Fibroblast of gingiva (primary cell): ENCODE measurements around the gene MLLT10.

Experiments
- DNase-seq: peaks from one replicate; pipeline ENCODE4 v3.0.0-alpha.2; 2011; ENCODE audit warnings: low read depth

Gene MLLT10

DNA sequence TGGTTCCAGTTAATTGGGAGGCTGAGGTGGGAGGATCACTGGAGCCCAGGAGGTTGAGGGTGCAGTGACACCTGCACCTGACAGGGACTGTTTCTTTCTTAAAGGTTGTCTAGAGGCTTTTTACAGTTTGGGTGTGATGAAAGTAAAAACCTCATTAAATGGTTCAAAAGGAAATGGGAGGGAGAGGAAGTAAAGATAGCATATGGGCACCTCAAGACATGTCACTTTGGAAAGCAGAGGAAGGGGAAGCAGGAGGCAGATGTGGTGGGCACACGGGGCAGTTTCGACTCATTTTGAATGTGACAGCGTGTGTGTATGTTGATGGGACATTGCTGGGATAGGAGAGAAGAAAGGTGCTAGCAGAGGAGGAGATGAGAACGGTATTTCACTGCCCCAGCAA is 203.1 kb downstream of the MLLT10 start:
- DNase-seq = no peak

DNA sequence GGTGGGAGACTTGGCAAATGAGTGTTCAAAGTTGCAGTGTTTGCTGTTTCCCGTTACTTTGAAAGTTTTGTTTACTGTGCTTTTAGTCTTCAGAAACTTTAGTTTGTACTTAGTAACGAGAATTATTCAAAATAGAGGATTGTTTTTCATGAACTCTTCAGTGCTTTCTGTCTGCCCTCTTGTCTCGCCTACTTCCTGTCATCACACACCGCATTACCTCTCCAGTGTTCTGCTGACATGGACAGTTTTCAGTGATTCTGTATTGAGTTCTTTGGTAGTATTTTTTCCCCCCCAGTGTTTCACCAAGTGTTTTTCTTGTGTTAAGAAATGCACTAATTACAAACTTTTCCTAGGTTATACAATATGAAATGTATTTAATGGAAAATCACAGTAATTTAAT is 207.0 kb downstream of the MLLT10 start:
- no peak for DNase-seq

GRCh38 chr10:21742740-21743412 is 208.8 kb downstream of the MLLT10 start:
- DNase-seq = no peak

DNA sequence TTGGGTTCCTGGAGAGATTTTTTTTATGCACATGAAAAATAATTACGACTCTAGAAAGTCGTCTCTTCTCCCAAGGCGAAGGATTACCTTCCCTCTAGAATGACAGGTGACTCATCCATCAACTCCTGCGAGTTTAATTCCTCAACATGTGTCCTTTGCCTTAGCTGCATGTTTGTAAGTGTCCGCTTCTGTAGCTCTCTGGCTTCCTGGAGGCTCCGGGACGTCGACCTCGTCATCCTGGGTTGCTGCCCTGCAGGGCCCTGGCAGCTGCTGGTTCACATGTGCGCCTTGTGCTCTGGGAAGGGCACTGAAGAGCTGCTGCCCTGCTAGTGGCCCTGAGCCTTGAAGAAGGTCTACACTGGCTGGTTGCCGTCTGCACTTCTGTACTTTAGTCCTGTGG is 210.2 kb downstream of the MLLT10 start:
- no peak for DNase-seq

- DNase-seq = no peak
Observed at GRCh38 chr10:21746118-21746517, 212.1 kb downstream of the MLLT10 start.

DNA sequence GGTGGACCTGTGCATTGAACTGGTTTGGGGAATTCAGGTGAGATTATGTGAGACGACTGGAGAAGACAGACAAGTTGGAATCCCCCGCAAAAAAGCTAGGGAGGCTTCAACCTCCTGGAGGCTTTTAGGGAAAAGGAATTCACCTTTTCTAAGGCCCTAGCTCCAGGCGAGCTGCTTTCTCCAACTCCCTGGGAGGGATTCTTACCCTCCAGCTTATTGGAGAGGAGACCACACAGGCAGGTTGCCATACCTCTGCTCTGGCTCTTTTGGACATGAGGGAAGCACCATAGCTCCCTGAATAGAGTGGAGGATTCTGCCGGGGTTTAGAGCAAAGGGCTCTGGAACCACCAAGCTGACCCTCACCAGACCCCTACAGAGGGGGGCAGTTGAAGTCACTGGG is 213.8 kb downstream of the MLLT10 start:
- DNase-seq = no peak

DNA sequence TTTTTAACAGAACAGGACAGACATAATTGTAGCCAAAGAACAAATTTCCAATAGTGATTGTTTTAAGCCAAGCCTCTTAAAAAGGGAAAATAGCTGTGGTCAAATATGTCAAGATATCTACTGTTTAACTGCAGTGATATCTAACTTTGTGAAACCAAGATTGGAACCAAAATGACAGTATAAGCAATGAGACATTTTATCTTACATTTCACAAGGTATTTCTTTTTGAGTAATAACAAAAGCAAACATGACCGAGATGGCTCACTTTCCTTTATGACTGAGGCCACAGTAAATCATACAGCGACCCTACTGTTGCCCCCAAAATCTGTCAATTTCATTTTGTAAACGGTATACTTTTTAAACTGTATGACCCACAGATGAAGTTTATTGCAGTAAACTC is 215.8 kb downstream of the MLLT10 start:
- DNase-seq = no peak

- no peak for DNase-seq
Observed at GRCh38 chr10:21750424-21750823, 216.4 kb downstream of the MLLT10 start.

DNA sequence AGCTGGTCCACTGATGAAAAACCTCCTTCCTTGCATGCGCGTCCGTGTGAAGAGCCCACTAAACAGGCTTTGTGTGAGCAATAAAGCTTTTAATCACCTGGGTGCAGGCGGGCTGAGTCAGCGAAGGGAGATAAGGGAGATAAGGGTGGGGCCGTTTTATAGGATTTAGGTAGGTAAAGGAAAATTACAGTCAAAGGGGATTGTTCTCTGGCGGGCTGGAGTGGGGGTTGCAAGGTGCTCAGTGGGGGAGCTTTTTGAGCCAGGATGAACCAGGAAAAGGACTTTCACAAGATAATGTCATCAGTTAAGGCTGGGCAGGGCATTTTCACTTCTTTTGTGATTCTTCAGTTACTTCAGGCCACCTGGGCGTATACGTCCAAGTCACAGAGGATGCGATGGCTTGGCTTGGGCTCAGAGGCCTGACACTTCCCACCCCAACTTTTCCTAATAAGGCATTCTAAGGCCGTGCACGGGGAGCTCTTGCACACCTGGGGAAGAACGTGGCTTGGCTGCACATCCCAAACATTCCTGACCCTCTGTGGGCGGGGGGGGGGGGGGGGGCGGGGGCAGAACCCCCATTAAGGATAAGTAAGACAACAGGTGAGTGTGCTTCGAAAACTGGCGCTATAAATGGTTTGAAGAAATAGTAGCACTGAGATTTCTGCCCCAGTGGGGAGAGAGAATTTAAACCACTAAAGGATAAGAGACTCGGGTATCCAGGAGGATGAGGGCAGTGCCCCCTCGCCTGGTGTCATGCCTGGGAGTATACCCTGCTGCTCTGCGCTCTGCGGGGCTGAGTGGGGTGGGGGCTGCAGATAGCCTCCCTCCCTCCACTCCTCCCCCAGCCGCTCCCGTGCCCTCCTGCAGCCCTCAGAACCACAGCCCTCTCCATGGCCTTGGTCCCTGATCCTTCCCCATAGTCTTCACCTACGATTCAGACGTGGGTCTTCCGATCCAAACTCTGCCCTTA is 217.6 kb downstream of the MLLT10 start:
- DNase-seq = no peak

DNA sequence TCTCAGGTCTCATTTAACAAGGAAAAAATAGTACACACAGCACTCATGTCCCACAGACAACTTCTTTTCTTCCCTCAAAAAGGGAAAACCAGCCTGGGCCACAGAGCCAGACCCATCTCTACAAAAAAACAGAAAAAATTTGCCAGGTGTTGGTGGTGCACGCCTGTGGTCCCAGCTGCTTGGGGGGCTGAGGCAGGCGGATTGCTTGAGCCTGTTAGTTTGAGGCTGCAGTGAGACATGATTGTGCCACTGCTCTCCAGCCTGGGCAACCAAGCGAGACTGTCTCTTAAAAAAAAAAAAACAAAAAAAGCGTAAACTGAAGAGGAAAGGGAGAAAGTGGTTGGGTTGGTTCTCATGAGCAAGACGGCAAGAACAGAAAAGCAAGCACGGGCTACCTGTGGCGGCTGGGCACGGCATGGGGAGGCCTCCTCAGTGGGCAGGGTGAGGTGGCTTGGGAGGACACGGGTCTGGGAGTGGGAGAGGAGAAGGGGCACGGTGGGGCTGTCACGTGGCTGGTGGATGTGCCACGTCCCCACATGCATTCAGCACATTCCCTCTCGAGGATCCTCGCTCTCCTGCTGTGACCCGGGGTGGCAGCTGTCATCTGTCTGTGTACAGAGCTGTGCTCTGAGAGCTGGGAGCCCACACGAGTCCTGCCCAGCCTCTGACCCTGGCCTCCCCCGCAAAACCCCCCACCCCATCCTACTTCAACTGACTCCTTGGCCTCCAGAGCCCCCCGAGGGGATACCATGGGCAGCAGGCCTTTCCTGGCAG is 219.7 kb downstream of the MLLT10 start:
- no peak for DNase-seq

DNA sequence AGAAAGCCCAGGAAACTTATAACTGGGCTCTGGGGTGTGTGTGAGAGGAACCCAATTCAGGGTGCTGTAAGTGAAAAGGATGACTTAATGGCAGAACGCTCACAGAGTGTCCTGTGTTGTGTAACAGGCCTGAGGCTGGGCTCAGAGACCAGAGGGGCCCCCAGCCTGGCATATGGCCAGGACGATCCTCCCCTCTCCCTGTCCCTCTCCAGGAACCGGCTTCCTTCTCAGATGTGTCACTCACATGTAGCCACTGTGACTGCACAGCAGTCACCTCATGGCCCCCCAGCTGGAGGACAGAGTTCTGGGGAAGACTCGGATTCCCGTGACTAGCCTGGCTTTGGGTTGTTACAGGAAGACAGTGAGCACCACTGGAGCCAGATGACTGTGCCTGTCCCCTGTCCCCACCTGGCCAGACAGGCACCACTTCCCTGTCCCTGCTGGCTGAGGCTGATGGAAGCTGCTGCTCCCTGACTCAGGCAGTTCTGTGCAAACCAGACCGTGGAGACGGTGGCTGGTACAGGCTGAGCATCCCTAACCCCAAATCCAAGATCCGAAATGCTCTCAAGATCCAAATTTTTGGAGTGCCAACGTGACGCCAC is 220.5 kb downstream of the MLLT10 start:
- DNase-seq = no peak

- DNase-seq = no peak
Observed at GRCh38 chr10:21756707-21757106, 222.7 kb downstream of the MLLT10 start.

GRCh38 chr10:21757185-21757901 is 223.3 kb downstream of the MLLT10 start:
- no peak for DNase-seq

- no peak for DNase-seq
Observed at GRCh38 chr10:21758239-21758638, 224.2 kb downstream of the MLLT10 start.

- no peak for DNase-seq
Observed at GRCh38 chr10:21758696-21759095, 224.7 kb downstream of the MLLT10 start.

DNA sequence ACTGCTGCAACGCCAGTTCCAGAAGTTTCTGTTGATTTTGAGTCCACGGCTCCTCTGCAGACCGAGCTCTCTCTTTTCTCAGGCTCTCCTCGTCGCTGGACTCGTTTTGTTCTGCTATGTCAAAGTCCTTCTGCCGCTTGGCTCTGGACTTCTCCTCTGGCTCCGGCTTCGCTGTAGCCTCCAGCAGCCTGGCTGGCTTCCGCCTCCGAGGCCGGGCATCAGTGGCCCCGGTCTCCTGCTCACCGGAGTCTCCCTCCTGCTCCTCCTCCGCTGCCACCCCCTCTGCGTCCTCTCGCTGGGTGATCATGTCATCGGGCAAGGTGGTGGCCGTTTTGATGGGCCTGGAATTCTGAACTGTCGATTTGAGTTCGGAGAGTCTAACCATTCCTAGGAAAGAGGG is 225.2 kb downstream of the MLLT10 start:
- DNase-seq = no peak

GRCh38 chr10:21760332-21760731 is 226.3 kb downstream of the MLLT10 start:
- no peak for DNase-seq

GRCh38 chr10:21764466-21765189 is 230.6 kb downstream of the MLLT10 start:
- DNase-seq = no peak

GRCh38 chr10:21769041-21769440 is 235.0 kb downstream of the MLLT10 start:
- DNase-seq = no peak

DNA sequence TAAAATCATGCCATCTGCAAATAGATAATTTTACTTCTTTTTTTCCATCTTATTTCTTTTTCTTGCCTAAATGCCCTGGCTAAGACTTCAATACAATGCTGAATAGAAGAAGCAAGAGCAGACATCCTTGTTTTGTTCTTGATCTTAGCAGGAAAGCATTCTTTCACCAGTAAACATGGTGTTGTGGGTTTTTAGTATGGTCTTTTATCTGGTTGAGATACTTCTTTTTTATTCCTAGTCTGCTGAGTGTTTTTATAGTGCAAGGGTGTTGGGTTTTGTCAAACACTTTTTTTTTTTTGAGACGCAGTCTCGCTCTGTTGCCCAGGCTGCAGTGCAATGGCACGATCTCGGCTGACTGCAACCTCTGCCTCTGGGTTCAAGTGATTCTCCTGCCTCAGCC is 237.2 kb downstream of the MLLT10 start:
- no peak for DNase-seq

- no peak for DNase-seq
Observed at GRCh38 chr10:21776883-21777282, 242.9 kb downstream of the MLLT10 start.
